GM18873 (cell line): ENCODE results near the gene AK5.

Experiments used
- ATAC-seq: cut with Tn5 transposase; IDR thresholded peaks from one replicate; pipeline ENCODE4 v1.9.1; 2021; ENCODE audit warnings: mild to moderate bottlenecking, moderate library complexity, moderate number of reproducible peaks; ENCODE audit not compliant: unreplicated experiment, low FRiP score

Gene AK5

GRCh38 chr1:77424236-77424635 lies 142.4 kb downstream of the AK5 start:
- no peak for ATAC-seq

DNA sequence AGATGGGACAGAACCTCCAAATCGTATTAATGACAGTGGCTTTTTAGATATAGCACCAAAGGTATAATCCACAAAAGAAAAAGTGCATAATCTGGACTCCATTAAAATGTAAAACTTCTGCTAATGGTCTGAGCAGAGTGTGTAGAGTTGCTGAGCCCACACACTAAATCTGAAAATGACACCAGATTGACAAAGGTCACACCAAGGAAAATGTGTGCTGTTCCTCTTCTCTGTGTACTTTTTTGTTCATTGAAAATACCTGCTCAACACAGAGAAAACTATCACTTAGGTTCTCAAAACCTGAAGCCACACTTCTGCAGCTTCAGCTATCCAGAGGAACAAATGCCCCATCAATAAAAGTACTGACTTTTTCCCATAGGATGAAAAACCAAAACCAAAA lies 146.2 kb downstream of the AK5 start:
- no peak for ATAC-seq

DNA sequence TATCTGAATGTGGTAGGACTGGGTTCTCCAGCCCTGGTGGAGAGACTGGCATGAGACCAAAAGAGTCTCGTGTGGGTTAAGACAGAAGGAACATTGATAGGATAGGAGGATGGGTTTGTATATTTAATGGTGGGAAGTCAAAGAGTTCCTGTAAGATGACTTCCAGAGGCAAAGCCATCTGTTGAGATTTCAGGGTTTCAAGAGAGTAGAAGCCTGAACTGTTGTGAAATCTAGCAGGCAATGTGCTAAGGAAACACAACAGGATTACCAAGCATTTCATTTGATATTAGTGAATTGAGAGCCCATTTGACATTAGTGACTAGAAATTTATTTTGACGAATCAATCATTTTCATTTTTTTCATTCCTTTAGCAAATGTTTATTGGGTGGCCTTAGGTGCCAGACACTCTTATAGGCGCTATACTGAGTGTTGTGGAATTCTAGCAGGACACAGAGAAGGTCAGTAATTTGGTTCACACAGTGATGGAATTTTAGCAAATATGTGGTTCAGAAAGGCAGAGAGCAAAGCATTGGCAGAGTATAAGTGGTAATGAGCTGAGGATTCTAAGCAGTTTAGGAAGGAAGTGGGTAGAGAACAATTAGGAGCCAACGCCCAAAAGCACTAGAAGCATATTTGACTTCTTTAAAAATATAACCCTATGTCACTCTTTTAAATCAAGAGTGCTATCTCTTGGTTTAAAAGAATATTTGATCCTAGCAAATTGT lies 149.3 kb downstream of the AK5 start:
- ATAC-seq: no peak

GRCh38 chr1:77433934-77434333 lies 152.1 kb downstream of the AK5 start:
- ATAC-seq: no peak

- ATAC-seq: no peak
Measured at GRCh38 chr1:77434967-77435366, 153.1 kb downstream of the AK5 start.

DNA sequence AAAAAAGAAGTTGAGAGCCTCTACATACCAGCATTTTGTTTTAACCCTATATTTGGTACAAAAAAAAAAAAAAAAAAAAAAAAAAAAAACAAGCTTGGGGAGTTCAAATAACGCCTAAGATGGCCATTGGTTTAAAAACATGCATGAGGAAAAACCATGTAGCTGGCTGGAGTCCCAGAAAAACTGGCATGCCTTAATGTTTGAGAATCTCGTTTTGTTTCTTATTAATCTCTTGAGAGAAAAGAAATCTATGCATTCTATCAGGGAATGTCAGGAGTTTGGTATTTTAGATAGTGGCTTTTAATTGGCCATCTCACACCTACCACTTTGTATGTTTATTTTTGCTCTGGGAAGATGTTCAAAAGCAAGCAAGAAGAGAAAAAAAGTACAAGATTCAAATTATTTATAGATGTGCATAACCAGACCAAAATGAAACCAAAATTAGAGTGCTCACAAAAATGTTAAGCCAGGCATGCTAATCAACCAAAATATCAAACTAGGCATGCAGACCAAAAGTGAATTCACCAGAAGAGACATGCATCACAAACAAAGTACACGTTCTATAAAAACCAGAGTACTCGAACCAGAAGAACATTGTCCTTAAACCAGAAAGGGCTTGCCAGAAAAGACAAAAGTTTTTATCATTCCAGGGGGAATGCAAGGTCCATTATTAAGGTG lies 156.6 kb downstream of the AK5 start:
- no peak for ATAC-seq

- ATAC-seq: no peak
Measured at GRCh38 chr1:77446841-77447555, 165.2 kb downstream of the AK5 start.

DNA sequence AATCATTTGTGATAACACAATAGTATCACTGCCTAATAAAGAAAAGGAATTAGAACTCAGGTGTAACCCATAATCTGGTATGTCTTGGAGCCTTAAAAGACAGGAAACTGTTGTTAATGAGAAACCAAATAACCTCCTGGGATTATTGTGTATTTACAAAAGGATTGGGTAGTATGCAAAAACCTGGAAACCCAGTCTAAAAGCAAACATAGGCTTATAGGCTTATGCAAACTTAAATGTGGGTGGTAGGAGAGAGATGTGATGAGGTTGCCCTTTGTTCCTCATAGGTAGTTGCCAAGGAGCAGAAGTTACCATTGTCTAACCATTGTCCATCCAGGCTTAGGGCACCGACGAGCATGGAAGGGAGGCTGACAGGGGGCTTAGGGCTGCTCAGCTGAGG lies 165.8 kb downstream of the AK5 start:
- ATAC-seq: no peak

- ATAC-seq: no peak
Measured at GRCh38 chr1:77459881-77460280, 178.1 kb downstream of the AK5 start.

GRCh38 chr1:77461691-77462090 lies 179.9 kb downstream of the AK5 start:
- ATAC-seq: no peak

- no peak for ATAC-seq
Measured at GRCh38 chr1:77463216-77463615, 181.4 kb downstream of the AK5 start.

DNA sequence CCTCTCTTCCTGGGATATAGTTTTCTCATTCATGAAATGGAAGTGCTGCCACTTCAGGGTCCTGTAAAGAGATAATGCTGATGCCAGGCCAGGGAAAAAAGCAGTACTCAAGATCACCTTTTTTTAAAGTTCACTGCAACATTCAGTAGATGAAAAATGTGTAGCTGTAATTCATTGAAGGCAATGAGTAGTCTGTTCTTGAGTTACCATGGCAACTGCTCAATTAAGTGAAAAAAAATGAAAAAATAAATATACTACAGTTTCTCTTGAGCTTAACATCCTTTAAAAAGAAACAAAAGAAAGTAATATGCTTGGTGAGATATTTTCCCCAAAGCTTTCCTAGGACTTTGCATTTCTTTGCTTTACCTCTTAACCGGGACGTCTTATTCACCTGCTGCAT lies 183.3 kb downstream of the AK5 start:
- no peak for ATAC-seq

- ATAC-seq: no peak
Measured at GRCh38 chr1:77465922-77466321, 184.1 kb downstream of the AK5 start.

DNA sequence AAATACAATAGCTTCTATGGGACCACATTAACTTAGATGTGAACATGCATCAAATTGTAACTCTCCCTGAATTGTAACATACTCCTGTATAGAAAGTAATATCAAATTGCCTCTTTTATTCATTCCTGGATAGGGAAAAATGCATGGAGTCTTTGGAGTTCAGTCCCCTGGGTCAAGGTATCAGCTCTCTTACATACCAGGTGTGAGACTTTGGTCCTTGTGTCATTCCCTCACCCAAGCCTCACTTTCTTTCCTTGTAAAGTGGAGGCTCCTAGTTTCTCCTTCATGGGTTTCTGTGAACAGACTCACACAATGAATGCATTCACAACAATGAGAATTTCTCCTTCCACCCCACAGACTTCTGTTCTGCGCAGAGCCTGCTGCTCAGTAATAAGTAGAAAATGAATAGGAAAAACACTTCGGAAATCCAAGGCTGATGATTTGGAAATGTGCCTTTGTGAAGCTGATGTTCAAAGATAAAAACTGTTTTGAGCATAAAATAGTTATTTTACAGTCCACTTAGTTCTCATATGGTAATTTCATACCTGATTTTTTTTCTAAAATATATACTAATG lies 185.3 kb downstream of the AK5 start:
- ATAC-seq: no peak

DNA sequence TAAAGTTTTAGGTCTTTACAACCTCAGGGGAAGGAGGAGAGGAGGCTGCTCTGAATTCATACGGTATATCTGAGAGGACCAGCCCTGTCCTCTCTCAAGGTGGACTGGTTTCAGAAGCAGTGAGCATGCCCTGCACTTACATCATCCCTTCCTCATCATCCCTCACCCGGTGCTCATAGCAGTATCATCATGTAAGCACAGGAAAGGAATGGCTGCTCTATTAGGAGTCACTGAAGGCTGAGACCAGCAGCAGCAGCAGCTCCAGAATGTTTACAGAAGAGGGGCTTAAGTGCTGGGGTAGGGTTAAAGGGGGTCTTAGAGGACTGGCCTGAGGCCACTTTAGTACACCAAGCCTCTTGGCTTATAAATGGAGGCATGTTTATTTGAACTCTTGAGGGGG lies 185.9 kb downstream of the AK5 start:
- no peak for ATAC-seq

DNA sequence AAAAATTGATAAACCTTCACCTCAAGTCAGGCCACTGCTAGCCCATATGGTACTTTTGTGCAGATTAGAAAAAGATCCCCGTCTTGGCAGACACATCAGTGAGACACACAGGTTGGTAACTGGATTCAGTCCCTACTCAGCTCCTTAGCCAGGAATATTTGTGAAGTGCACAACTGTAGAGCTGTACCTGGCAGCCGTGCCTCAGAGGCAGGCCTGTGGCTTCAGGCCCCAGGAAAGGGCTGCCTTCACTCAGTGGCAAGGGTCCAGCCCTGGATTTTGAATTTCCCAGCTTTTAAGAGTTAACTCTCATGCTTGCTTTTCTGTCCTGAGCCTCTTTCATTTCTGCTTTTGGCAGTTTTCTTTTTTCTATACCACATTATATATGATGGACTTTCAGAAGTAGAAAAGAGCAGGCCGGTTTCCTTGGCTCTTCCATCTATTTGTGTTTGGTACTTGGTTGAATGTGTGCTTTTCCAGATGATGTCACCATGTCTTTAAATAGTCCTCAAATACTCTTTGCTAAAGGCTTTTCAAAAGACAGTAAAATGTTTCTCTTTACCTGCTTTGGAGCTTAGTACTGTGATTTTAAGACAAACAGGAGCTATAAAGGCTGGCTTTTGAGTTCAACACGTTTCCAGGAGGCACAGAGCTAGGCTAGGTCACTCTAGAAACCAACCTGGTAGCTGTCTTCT lies 186.6 kb downstream of the AK5 start:
- no peak for ATAC-seq

GRCh38 chr1:77468949-77469710 lies 187.3 kb downstream of the AK5 start:
- ATAC-seq: no peak

DNA sequence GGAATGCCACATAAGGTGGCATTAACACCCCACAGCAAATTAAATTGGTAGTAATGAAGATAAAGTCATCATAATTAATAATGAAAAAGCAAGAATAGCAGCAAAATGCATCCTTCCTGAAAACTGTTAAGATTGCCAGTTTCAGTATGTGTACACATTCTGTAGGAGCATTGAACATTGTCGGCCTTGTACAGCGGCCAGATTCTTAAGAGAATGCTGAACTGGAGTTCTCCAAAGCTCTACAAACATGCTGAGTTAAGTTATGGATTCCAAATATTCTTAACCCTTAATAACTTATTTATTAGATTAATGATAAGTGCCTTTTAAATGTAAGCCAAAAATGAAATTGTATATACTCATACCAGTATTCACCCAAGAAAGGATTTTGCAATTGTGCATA lies 189.9 kb downstream of the AK5 start:
- no peak for ATAC-seq

DNA sequence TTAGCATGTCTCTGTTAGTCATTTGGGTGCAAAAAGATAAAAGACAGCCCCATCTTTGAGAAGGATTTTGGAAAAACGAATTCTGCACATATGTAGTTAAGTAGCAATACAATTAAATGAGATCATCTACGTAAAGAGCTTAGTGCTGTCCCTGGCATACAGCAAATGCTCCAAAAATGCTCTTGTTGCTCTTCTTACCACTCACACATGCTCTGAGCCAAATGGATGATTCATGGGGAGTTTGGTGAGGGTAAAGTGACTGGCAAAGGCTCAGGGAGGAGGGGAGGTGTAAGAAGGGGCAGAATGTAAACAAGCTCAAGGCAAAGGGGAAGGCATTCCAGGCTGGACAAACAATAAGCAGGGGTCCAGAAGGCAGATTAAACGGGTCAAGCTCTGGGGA lies 191.9 kb downstream of the AK5 start:
- no peak for ATAC-seq

DNA sequence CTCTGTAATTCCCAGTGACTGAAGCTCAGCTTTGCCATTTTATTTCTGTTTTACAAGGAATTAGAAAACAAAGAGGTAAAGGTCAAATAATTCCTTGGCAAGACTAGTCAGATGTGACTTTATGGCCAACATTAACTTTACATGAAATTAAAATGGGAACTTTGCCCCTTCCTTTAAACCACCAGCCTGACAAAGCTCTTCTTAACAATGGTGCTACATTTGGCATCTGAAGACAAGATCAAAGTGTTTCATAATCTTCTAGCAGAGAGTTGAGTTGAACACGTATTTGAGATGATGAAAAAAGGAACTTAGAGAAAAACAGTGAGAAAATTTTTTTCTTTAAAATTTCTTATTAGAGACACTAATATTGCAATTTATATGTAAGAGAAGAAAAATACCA lies 193.8 kb downstream of the AK5 start:
- no peak for ATAC-seq
